ENCODE measurements around the gene UST.

DNA sequence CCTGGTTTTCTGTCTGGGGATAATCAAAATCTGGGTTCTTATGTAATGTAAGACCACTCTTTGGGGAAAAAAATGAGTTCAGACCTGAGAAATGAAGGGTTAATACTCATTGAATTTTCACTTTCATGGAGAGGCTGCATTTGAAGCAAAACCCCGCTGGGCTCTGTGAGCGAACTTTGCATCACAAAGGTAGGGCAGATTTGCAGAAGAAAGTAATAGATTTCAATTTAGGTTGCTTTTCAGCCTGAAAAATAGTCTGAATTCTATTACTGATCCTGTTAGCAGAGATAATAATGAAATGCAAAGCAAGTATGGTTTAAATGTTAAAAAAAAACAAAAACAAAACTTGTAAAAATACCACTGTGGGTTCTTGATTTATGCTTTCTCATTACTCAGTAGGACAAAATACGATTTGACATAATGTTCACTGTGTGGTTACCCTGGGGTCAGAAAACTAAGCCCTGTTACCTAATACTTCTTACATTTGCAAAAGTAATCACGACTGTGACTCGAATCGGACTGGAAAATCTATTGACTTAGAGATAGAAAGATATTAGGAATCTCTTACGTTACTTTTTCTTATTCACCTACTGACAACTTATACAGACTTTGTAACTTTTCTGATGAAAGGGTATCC, 72.2 kb downstream of the UST start:
- TF ChIP-seq, protein P1, sequence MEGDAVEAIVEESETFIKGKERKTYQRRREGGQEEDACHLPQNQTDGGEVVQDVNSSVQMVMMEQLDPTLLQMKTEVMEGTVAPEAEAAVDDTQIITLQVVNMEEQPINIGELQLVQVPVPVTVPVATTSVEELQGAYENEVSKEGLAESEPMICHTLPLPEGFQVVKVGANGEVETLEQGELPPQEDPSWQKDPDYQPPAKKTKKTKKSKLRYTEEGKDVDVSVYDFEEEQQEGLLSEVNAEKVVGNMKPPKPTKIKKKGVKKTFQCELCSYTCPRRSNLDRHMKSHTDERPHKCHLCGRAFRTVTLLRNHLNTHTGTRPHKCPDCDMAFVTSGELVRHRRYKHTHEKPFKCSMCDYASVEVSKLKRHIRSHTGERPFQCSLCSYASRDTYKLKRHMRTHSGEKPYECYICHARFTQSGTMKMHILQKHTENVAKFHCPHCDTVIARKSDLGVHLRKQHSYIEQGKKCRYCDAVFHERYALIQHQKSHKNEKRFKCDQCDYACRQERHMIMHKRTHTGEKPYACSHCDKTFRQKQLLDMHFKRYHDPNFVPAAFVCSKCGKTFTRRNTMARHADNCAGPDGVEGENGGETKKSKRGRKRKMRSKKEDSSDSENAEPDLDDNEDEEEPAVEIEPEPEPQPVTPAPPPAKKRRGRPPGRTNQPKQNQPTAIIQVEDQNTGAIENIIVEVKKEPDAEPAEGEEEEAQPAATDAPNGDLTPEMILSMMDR (IDR thresholded peaks at IDR 0.05): no peak
- TF ChIP-seq ZFX (IDR thresholded peaks at IDR 0.05; ENCODE audit: borderline replicate concordance): no peak
